K562 (cell line): ENCODE results near the gene CD47. TPM values are rescaled to one million over a fixed set of nuclear protein-coding genes. Genes with fewer than 3 reads are reported as not detected.

Experiments
- ATAC-seq: fragments of 200-7000 bp; cut with Tn5 transposase; 3 replicates; pipeline ENCODE4 v1.9.1; 2020; ENCODE audit warnings: moderate library complexity
- BruUV-seq: library from RNA; stranded (reverse); fragments of 400-500 nt; replicated peaks from 2 replicates; lab custom pipeline; 2021; lab: Mats Ljungman, UMichigan
- CTCF ChIA-PET: fragments of 300-600 bp; formaldehyde crosslinking; extraction: SDS; loops from one replicate; lab custom pipeline; 2021; ENCODE audit warnings: low intra/inter-chr PET ratio; lab: Yijun Ruan, JAX
- POLR2A ChIA-PET: fragments of 300-600, 350-650 bp; sonication (Branson Sonifier 250); formaldehyde crosslinking; extraction: SDS; loops from one replicate; lab custom pipeline; 2021; ENCODE audit warnings: antibody characterized with exemption, inconsistent platforms; lab: Yijun Ruan, JAX
- DNase-seq, 4 experiments: peaks; one replicate each; pipeline versions ENCODE4 v3.0.0 to v3.0.0-alpha.2; 2011 to 2018; ENCODE audit warnings: low spot score in 3 of 4, mixed read lengths in 3 of 4; ENCODE audit errors: extremely low read depth in 1 of 4
- FAIRE-seq: peaks from 2 replicates; lab custom pipeline; 2011; peaks lifted over from hg19 to GRCh38; lab: Jason Lieb, UNC
- H2AFZ ChIP-seq: 2 replicates; pipeline ENCODE4 v1.6.0; 2011; ENCODE audit warnings: low read depth, low read length, control low read depth, inconsistent platforms
- H3K27ac ChIP-seq: fragments of 200-600 bp; 3 replicates; pipeline ENCODE4 v1.8.0; 2011; ENCODE audit warnings: low read depth, mild to moderate bottlenecking, control low read depth, inconsistent platforms, low read length, moderate library complexity, mixed read lengths; ENCODE audit errors: extremely low read depth
- H3K27me3 ChIP-seq, 2 experiments: fragments of 300-600 bp in 1 of 2; 2 replicates in 1 of 2; 3 replicates in 1 of 2; pipeline versions ENCODE4 v1.6.0 to v1.8.0; 2011; ENCODE audit warnings: inconsistent platforms in 2 of 2, low read length in 2 of 2, mild to moderate bottlenecking in 1 of 2, mixed read lengths in 1 of 2, moderate library complexity in 1 of 2; ENCODE audit not compliant: control insufficient read depth in 2 of 2, insufficient read depth in 2 of 2
- H3K36me3 ChIP-seq: fragments of 300-600 bp; 3 replicates; pipeline ENCODE4 v1.8.0; 2011; ENCODE audit warnings: mild to moderate bottlenecking, low read length, inconsistent platforms; ENCODE audit not compliant: control insufficient read depth, insufficient read depth
- H3K4me1 ChIP-seq, 2 experiments: fragments of 200-600 bp in 1 of 2; replicated peaks in 1 of 2; 2 replicates in 1 of 2; 3 replicates in 1 of 2; pipeline versions ENCODE4 v1.5.1 to v1.8.0; 2011; ENCODE audit warnings: inconsistent platforms in 2 of 2, low read length in 2 of 2, mild to moderate bottlenecking in 1 of 2, mixed read lengths in 1 of 2, moderate library complexity in 1 of 2; ENCODE audit not compliant: control insufficient read depth in 2 of 2, insufficient read depth in 2 of 2
- H3K4me2 ChIP-seq: 2 replicates; pipeline ENCODE4 v1.6.1; 2011; ENCODE audit warnings: low read length, control low read depth, inconsistent platforms, mixed read lengths; ENCODE audit not compliant: insufficient read depth
- H3K4me3 ChIP-seq: fragments of 200-600 bp; sonication (generic), shearing (Covaris generic); 2 replicates; pipeline ENCODE4 v1.5.1; 2016; ENCODE audit warnings: control low read depth, inconsistent platforms
- H3K79me2 ChIP-seq: fragments of 200-600 bp; 3 replicates; pipeline ENCODE4 v1.8.0; 2011; ENCODE audit warnings: low read length, inconsistent platforms; ENCODE audit not compliant: control insufficient read depth, insufficient read depth
- H3K9ac ChIP-seq, 2 experiments: 2 replicates each; pipeline versions ENCODE4 v1.6.0 to v1.6.1; 2011; ENCODE audit warnings: low read depth in 2 of 2, low read length in 2 of 2, control low read depth in 1 of 2, inconsistent platforms in 1 of 2, mild to moderate bottlenecking in 1 of 2, mixed read lengths in 1 of 2; ENCODE audit not compliant: insufficient read depth in 1 of 2
- H3K9me1 ChIP-seq: one replicate; pipeline ENCODE4 v1.6.0; 2011; ENCODE audit warnings: inconsistent platforms, mild to moderate bottlenecking, low read length, moderate library complexity; ENCODE audit not compliant: control insufficient read depth, insufficient read depth
- H3K9me3 ChIP-seq: replicated peaks from 2 replicates; pipeline ENCODE4 v1.5.1; 2011; ENCODE audit warnings: low read depth, low read length, inconsistent platforms; ENCODE audit not compliant: control insufficient read depth, insufficient read depth
- H4K20me1 ChIP-seq: replicated peaks from 2 replicates; pipeline ENCODE4 v1.6.1; 2011; ENCODE audit warnings: low read length, inconsistent platforms, mixed read lengths; ENCODE audit not compliant: control insufficient read depth, insufficient read depth
- BCL6 ChIP-seq: fragments of 250-450 bp; sonication (Bioruptor Pico); IDR thresholded peaks from 2 replicates; pipeline ENCODE4 v1.4.0; 2020
- BCOR ChIP-seq: fragments of 450-650 bp; IDR thresholded peaks from 2 replicates; pipeline ENCODE4 v1.6.1; 2016
- BRF1 ChIP-seq: IDR thresholded peaks from 3 replicates; pipeline ENCODE4 v1.6.1; 2011; ENCODE audit warnings: borderline replicate concordance, mild to moderate bottlenecking; ENCODE audit not compliant: insufficient read length; ENCODE audit errors: extremely low read depth
- HNRNPK ChIP-seq: fragments of 200-400 bp; formaldehyde crosslinking; IDR thresholded peaks from one replicate; pipeline ENCODE4 v1.6.1; 2018; ENCODE audit warnings: mild to moderate bottlenecking, low read depth, low read length; ENCODE audit not compliant: poor library complexity, severe bottlenecking
- RHOXF2B ChIP-seq: fragments of 250-450 bp; sonication (Bioruptor Pico); conservative IDR thresholded peaks from 2 replicates; pipeline ENCODE4 v1.5.1; 2021
- TGIF2 ChIP-seq: sonication (generic); formaldehyde crosslinking; IDR thresholded peaks from 2 replicates; pipeline ENCODE4 v1.8.1; 2022; ENCODE audit warnings: mild to moderate bottlenecking, missing genetic modification reagents, moderate library complexity
- TSC22D4 ChIP-seq: fragments of 450-650 bp; IDR thresholded peaks from 2 replicates; pipeline ENCODE4 v1.6.1; 2016; ENCODE audit warnings: missing genetic modification characterization, missing biosample characterization, control low read depth
- ZNF384 ChIP-seq: IDR thresholded peaks from 2 replicates; pipeline ENCODE4 v1.6.1; 2012; ENCODE audit warnings: low read depth, low read length, improper control_type of control experiment
- WGBS: fragments of 100-300 bp; shearing (Covaris generic); methylation state at CpG from one replicate; pipeline ENCODE4 v1.1.6; 2016; ENCODE audit warnings: low coverage, mixed read lengths; ENCODE audit not compliant: insufficient coverage; ENCODE audit errors: missing lambda C conversion rate; 5-methylcytosine and 5-hydroxymethylcytosine counted together
- in situ Hi-C: fragments of 300-500 bp; cut with MboI; formaldehyde crosslinking; loops from 4 replicates; pipeline ENCODE4 v1.15.0; 2018; ENCODE audit warnings: inconsistent platforms, mixed read lengths
- intact Hi-C: fragments of 100-400 bp; cut with micrococcal nuclease; formaldehyde crosslinking; loops from 2 replicates; pipeline ENCODE4 v1.14.2; 2022
- polyA plus RNA-seq, 8 experiments: library from polyadenylated mRNA; depleted of rRNA in 4 of 8; stranded (reverse) in 5 of 8; unstranded in 3 of 8; fragments of >200 nt; fragmentation: Nextera tagmentation in 2 of 8; fragmentation: Illumina TruSeq in 1 of 8; extraction: Ambion mirVana in 2 of 8; extraction: Trizol in 1 of 8; gene quantifications; 2 replicates each; pipeline versions ENCODE4 v1.2.1 to v1.2.3, GENCODE V29; 2011 to 2014; ENCODE audit warnings: inconsistent platforms in 1 of 8, missing spikeins in 1 of 8
- total RNA-seq, 7 experiments: library from RNA; depleted of rRNA in 6 of 7; stranded (reverse); fragments of >200 nt in 6 of 7; fragmentation: Illumina TruSeq in 2 of 7; extraction: Trizol in 2 of 7; gene quantifications; 2 replicates each; pipeline versions ENCODE4 v1.2.1 to v1.2.3, GENCODE V29; 2011 to 2021; ENCODE audit warnings: low replicate concordance in 1 of 7
- TF ChIP-seq, protein P1 (sequence below): sonication (generic); IDR thresholded peaks from 2 replicates; pipeline ENCODE4 v1.6.1; 2016
- TF ChIP-seq, protein P2 (sequence below): fragments of 250-450 bp; sonication (Bioruptor Pico); IDR thresholded peaks from 2 replicates; pipeline ENCODE4 v1.6.1; 2021; ENCODE audit warnings: mild to moderate bottlenecking
- TF ChIP-seq, protein P3 (sequence below): IDR thresholded peaks from 3 replicates; pipeline ENCODE4 v1.6.1; 2011; ENCODE audit warnings: borderline replicate concordance, mild to moderate bottlenecking, moderate library complexity; ENCODE audit not compliant: insufficient read length; ENCODE audit errors: extremely low read depth
- TF ChIP-seq, protein P4 (sequence below): fragments of 250-450 bp; sonication (Bioruptor Pico); IDR thresholded peaks from 2 replicates; pipeline ENCODE4 v1.8.0; 2021; ENCODE audit warnings: moderate library complexity, mild to moderate bottlenecking, inconsistent platforms
- TF ChIP-seq, protein P5 (sequence below): fragments of 250-450 bp; sonication (Bioruptor Pico); IDR thresholded peaks from 2 replicates; pipeline ENCODE4 v1.9.0; 2021; ENCODE audit warnings: mild to moderate bottlenecking, inconsistent platforms

CD47 gene
- total and polyA plus RNA-seq, 9 of the 15 experiments (the other 6 are each of a cell fraction or from before 2014, with no cell fraction given): 10.2 to 62.6 (median 36.3) TPM

DNA sequence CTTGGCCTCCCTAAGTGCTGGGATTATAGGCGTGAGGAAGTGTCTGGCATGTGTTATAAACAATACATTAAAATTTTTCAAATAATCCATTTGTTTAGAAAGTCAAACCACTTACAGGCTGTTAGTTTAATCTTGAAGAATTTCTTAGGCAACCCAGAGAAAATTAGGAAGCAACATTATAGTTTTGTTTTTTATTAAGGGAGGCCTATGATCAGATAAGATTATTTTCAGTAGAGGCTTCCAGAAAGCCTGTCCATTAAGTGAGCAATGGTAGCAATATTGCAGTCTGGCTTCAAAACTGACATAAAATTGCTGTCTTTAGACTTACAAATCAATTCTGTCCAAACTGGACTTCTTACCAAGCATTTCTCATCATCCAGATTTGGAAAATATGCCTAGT is 49.6 kb downstream of the CD47 start:
- in situ Hi-C loops: no loop called here
- no peaks in the 10 kb centered on the region for H3K4me1 ChIP-seq
- no peak for FAIRE-seq
- TF ChIP-seq ZNF384: no peak
- TF ChIP-seq TSC22D4: no peak
- no peak for TF ChIP-seq HNRNPK
- TF ChIP-seq, protein P1, sequence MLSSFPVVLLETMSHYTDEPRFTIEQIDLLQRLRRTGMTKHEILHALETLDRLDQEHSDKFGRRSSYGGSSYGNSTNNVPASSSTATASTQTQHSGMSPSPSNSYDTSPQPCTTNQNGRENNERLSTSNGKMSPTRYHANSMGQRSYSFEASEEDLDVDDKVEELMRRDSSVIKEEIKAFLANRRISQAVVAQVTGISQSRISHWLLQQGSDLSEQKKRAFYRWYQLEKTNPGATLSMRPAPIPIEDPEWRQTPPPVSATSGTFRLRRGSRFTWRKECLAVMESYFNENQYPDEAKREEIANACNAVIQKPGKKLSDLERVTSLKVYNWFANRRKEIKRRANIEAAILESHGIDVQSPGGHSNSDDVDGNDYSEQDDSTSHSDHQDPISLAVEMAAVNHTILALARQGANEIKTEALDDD: no peak
- TF ChIP-seq, protein P2, sequence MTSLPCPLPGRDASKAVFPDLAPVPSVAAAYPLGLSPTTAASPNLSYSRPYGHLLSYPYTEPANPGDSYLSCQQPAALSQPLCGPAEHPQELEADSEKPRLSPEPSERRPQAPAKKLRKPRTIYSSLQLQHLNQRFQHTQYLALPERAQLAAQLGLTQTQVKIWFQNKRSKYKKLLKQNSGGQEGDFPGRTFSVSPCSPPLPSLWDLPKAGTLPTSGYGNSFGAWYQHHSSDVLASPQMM (CRISPR knock-in tag): no peak
- no peak for TF ChIP-seq BRF1
- no peak for TF ChIP-seq TGIF2
- no peak for TF ChIP-seq RHOXF2B (CRISPR knock-in tag)
- TF ChIP-seq, protein P3, sequence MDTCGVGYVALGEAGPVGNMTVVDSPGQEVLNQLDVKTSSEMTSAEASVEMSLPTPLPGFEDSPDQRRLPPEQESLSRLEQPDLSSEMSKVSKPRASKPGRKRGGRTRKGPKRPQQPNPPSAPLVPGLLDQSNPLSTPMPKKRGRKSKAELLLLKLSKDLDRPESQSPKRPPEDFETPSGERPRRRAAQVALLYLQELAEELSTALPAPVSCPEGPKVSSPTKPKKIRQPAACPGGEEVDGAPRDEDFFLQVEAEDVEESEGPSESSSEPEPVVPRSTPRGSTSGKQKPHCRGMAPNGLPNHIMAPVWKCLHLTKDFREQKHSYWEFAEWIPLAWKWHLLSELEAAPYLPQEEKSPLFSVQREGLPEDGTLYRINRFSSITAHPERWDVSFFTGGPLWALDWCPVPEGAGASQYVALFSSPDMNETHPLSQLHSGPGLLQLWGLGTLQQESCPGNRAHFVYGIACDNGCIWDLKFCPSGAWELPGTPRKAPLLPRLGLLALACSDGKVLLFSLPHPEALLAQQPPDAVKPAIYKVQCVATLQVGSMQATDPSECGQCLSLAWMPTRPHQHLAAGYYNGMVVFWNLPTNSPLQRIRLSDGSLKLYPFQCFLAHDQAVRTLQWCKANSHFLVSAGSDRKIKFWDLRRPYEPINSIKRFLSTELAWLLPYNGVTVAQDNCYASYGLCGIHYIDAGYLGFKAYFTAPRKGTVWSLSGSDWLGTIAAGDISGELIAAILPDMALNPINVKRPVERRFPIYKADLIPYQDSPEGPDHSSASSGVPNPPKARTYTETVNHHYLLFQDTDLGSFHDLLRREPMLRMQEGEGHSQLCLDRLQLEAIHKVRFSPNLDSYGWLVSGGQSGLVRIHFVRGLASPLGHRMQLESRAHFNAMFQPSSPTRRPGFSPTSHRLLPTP: no peak
- TF ChIP-seq, protein P4, sequence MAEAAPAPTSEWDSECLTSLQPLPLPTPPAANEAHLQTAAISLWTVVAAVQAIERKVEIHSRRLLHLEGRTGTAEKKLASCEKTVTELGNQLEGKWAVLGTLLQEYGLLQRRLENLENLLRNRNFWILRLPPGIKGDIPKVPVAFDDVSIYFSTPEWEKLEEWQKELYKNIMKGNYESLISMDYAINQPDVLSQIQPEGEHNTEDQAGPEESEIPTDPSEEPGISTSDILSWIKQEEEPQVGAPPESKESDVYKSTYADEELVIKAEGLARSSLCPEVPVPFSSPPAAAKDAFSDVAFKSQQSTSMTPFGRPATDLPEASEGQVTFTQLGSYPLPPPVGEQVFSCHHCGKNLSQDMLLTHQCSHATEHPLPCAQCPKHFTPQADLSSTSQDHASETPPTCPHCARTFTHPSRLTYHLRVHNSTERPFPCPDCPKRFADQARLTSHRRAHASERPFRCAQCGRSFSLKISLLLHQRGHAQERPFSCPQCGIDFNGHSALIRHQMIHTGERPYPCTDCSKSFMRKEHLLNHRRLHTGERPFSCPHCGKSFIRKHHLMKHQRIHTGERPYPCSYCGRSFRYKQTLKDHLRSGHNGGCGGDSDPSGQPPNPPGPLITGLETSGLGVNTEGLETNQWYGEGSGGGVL: no peak
- TF ChIP-seq BCL6 (CRISPR knock-in tag): no peak
- TF ChIP-seq, protein P5, sequence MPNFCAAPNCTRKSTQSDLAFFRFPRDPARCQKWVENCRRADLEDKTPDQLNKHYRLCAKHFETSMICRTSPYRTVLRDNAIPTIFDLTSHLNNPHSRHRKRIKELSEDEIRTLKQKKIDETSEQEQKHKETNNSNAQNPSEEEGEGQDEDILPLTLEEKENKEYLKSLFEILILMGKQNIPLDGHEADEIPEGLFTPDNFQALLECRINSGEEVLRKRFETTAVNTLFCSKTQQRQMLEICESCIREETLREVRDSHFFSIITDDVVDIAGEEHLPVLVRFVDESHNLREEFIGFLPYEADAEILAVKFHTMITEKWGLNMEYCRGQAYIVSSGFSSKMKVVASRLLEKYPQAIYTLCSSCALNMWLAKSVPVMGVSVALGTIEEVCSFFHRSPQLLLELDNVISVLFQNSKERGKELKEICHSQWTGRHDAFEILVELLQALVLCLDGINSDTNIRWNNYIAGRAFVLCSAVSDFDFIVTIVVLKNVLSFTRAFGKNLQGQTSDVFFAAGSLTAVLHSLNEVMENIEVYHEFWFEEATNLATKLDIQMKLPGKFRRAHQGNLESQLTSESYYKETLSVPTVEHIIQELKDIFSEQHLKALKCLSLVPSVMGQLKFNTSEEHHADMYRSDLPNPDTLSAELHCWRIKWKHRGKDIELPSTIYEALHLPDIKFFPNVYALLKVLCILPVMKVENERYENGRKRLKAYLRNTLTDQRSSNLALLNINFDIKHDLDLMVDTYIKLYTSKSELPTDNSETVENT: no peak
- TF ChIP-seq BCOR: no peak

More for the DNA sequence above, 49.6 kb downstream of the CD47 start:
- H3K4me3 ChIP-seq: no peak overlapping the region
- H4K20me1 ChIP-seq: no peaks in the 10 kb centered on the region
- DNase-seq (no peak), ATAC-seq (no peak)
- H3K27ac ChIP-seq: no peak overlapping the region
- H3K79me2 ChIP-seq: no peaks in the 10 kb centered on the region
- H3K27me3 ChIP-seq: no peaks in the 10 kb centered on the region
- no peak overlapping the region for H3K4me2 ChIP-seq
- no TSS peak for BruUV-seq
- H3K36me3 ChIP-seq: 0 out of 3 replicates have a peak, but pooled peaks cover 5% of the 10 kb centered on the region
- ChIA-PET CTCF (no interaction called here), POLR2A (no interaction called here)
- WGBS: 100% methylated on average over 1 of the region's 1 CpG
- intact Hi-C loops: no loop called here
- no peaks in the 10 kb centered on the region for H3K9me3 ChIP-seq
- H2AFZ ChIP-seq: no peak overlapping the region
- no peak overlapping the region for H3K9ac ChIP-seq
- H3K9me1 ChIP-seq: no peaks in the 10 kb centered on the region
